IMR-90 (cell line): Measurements from ENCODE around the gene KIAA1614. TPM values are rescaled to one million over a fixed set of nuclear protein-coding genes. Genes with fewer than 3 reads are reported as not detected.

Source experiments
- ATAC-seq: fragments of 200-7000 bp; cut with Tn5 transposase; 2 replicates; pipeline ENCODE4 v1.9.1; 2020; ENCODE audit warnings: low read depth, mild to moderate bottlenecking, moderate library complexity
- BruUV-seq: library from RNA; stranded (reverse); fragments of 400-500 nt; replicated peaks from 2 replicates; lab custom pipeline; 2021; lab: Mats Ljungman, UMichigan
- CTCF ChIA-PET: fragments of 300-600 bp; formaldehyde crosslinking; extraction: SDS; loops from one replicate; lab custom pipeline; 2021; ENCODE audit warnings: antibody characterized with exemption; lab: Yijun Ruan, JAX
- POLR2A ChIA-PET: fragments of 300-600 bp; sonication (Branson Sonifier 250); formaldehyde crosslinking; loops from one replicate; lab custom pipeline; 2022; ENCODE audit warnings: antibody characterized with exemption; ENCODE audit not compliant: unreplicated experiment; lab: Charles Lee
- DNase-seq: peaks from one replicate; pipeline ENCODE4 v3.0.0; 2013
- H2AFZ ChIP-seq: replicated peaks from 2 replicates; pipeline ENCODE3; 2013; ENCODE audit warnings: low read length, mild to moderate bottlenecking; ENCODE audit not compliant: poor library complexity
- H2AK5ac ChIP-seq: 2 replicates; pipeline ENCODE4 v1.6.1; 2013; ENCODE audit warnings: low read depth, low read length, inconsistent platforms
- H2AK9ac ChIP-seq: replicated peaks from 2 replicates; pipeline ENCODE3; 2013; ENCODE audit warnings: mild to moderate bottlenecking, low read depth, low read length, moderate library complexity; ENCODE audit not compliant: poor library complexity
- H2BK120ac ChIP-seq: 2 replicates; pipeline ENCODE4 v1.6.1; 2013; ENCODE audit warnings: low read depth, low read length, inconsistent platforms
- H2BK15ac ChIP-seq: 3 replicates; pipeline ENCODE4 v1.6.1; 2013; ENCODE audit warnings: low read depth, low read length, inconsistent platforms
- H2BK20ac ChIP-seq: 2 replicates; pipeline ENCODE4 v1.6.1; 2013; ENCODE audit warnings: low read depth, mild to moderate bottlenecking, inconsistent platforms, low read length, moderate library complexity
- H2BK5ac ChIP-seq: 2 replicates; pipeline ENCODE4 v1.6.1; 2013; ENCODE audit warnings: mild to moderate bottlenecking, low read depth, low read length, inconsistent platforms; ENCODE audit not compliant: poor library complexity, severe bottlenecking
- H3K14ac ChIP-seq: replicated peaks from 2 replicates; pipeline ENCODE4 v1.6.1; 2013; ENCODE audit warnings: low read depth, low read length, inconsistent platforms
- H3K18ac ChIP-seq: 2 replicates; pipeline ENCODE4 v1.6.1; 2013; ENCODE audit warnings: low read depth, low read length, control low read depth
- H3K23ac ChIP-seq: 2 replicates; pipeline ENCODE4 v1.6.1; 2013; ENCODE audit warnings: low read depth, low read length, inconsistent platforms
- H3K27ac ChIP-seq: 2 replicates; pipeline ENCODE4 v1.5.1; 2013; ENCODE audit warnings: mild to moderate bottlenecking, control low read depth, low read length; ENCODE audit not compliant: insufficient read depth
- H3K27me3 ChIP-seq: 2 replicates; pipeline ENCODE4 v1.6.1; 2013; ENCODE audit warnings: low read length; ENCODE audit not compliant: control insufficient read depth, insufficient read depth
- H3K36me3 ChIP-seq: 2 replicates; pipeline ENCODE4 v1.6.1; 2013; ENCODE audit warnings: low read length, mixed read lengths; ENCODE audit not compliant: control insufficient read depth, insufficient read depth
- H3K4ac ChIP-seq: 2 replicates; pipeline ENCODE4 v1.6.1; 2013; ENCODE audit warnings: low read depth, low read length, inconsistent platforms
- H3K4me1 ChIP-seq: 2 replicates; pipeline ENCODE4 v1.6.1; 2013; ENCODE audit warnings: low read length, mixed read lengths; ENCODE audit not compliant: control insufficient read depth, insufficient read depth
- H3K4me2 ChIP-seq: 2 replicates; pipeline ENCODE4 v1.6.1; 2013; ENCODE audit warnings: low read depth, mild to moderate bottlenecking, control low read depth, low read length, moderate library complexity
- H3K4me3 ChIP-seq: 2 replicates; pipeline ENCODE4 v1.5.1; 2013; ENCODE audit warnings: low read depth, mild to moderate bottlenecking, control low read depth, low read length, moderate library complexity; ENCODE audit not compliant: insufficient read depth
- H3K56ac ChIP-seq: 2 replicates; pipeline ENCODE4 v1.6.1; 2013; ENCODE audit warnings: low read length, inconsistent platforms; ENCODE audit not compliant: insufficient read depth; ENCODE audit errors: extremely low read depth
- H3K79me1 ChIP-seq, 2 experiments: 2 replicates each; pipeline ENCODE4 v1.6.1; 2013; ENCODE audit warnings: low read length in 2 of 2, inconsistent platforms in 1 of 2, low read depth in 1 of 2
- H3K9ac ChIP-seq: 2 replicates; pipeline ENCODE4 v1.6.1; 2013; ENCODE audit warnings: low read depth, low read length, control low read depth
- H3K9me1 ChIP-seq: 2 replicates; pipeline ENCODE4 v1.6.1; 2013; ENCODE audit warnings: low read length, inconsistent platforms; ENCODE audit not compliant: insufficient read depth
- H3K9me3 ChIP-seq: 2 replicates; pipeline ENCODE4 v1.6.1; 2013; ENCODE audit warnings: low read length; ENCODE audit not compliant: control insufficient read depth, insufficient read depth
- H4K20me1 ChIP-seq: 2 replicates; pipeline ENCODE4 v1.6.1; 2013; ENCODE audit warnings: low read length, inconsistent platforms; ENCODE audit not compliant: insufficient read depth
- H4K5ac ChIP-seq: 2 replicates; pipeline ENCODE4 v1.6.1; 2013; ENCODE audit warnings: mild to moderate bottlenecking, low read depth, low read length, control low read depth
- H4K8ac ChIP-seq, 2 experiments: 2 replicates each; pipeline ENCODE4 v1.6.1; 2013; ENCODE audit warnings: low read depth in 2 of 2, low read length in 2 of 2, control low read depth in 1 of 2, inconsistent platforms in 1 of 2
- H4K91ac ChIP-seq: 2 replicates; pipeline ENCODE4 v1.6.1; 2013; ENCODE audit warnings: low read depth, low read length, inconsistent platforms; ENCODE audit not compliant: insufficient read depth
- RFX5 ChIP-seq: IDR thresholded peaks from 2 replicates; pipeline ENCODE4 v1.8.0; 2012; ENCODE audit warnings: low read depth, mild to moderate bottlenecking, low read length, moderate library complexity
- WGBS, 2 experiments: methylation state at CpG; one replicate each; pipeline versions ENCODE4 v1.1.5 to v1.1.7; 2013; ENCODE audit warnings: missing lambda C conversion rate in 2 of 2; ENCODE audit not compliant: insufficient read length in 1 of 2; ENCODE audit errors: extremely low coverage in 2 of 2; 5-methylcytosine and 5-hydroxymethylcytosine counted together
- dilution Hi-C: fragments of 300-500 bp; cut with HindIII; formaldehyde crosslinking; loops from one replicate; pipeline ENCODE4 v1.14.3; 2018; ENCODE audit warnings: low sequenced_read_pairs; ENCODE audit not compliant: unreplicated experiment
- in situ Hi-C: fragments of 300-500 bp; cut with MboI; formaldehyde crosslinking; loops from 3 replicates; pipeline ENCODE4 v1.14.3; 2019; ENCODE audit warnings: low sequenced_read_pairs, inconsistent platforms, mixed read lengths
- intact Hi-C: fragments of 100-400 bp; cut with micrococcal nuclease; formaldehyde crosslinking; loops from 2 replicates; pipeline ENCODE4 v1.10.0; 2022
- polyA plus RNA-seq, 3 experiments: library from polyadenylated mRNA; depleted of rRNA; stranded (reverse); fragments of >200 nt; gene quantifications; 2 replicates each; pipeline ENCODE4 v1.2.3, GENCODE V29; 2012; ENCODE audit warnings: low replicate concordance in 1 of 3
- total RNA-seq: library from RNA; depleted of rRNA; stranded (reverse); fragments of >200 nt; gene quantifications from 2 replicates; pipeline ENCODE4 v1.2.3, GENCODE V29; 2012

KIAA1614 gene
- total and polyA plus RNA-seq, 2 of the 4 experiments (the other 2 are of a cell fraction): 1.8 to 3.5 TPM

DNA sequence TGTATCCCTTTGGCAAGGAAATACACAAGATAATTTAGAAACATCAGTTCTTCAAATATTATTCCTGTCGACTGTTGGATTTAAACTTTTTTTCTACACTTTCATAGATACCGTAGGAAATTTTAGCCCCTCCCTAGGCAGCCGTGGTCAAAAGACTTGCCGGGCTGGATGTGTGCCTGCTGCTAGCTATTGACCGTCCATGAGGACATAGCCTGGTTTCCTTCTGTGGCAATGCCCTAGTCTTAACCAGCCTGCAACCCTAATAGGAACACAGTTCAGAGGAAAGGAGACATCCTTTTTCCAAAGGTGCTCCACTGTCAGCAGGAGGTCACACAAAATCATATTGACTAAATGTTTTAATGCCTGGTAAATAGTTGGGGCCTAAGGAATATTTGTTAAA lies 20.4 kb upstream of the KIAA1614 start:
- TF ChIP-seq RFX5: no peak
- ChIA-PET CTCF (no interaction called here), POLR2A (interaction anchor here (0.6 kb wide), 1 partner anchor 197 kb away, joined by 4 read pairs; no protein-coding TSS in a partner anchor)
- no CpG with 5 or more reads among the region's 5 CpGs for WGBS, 2 experiments
- BruUV-seq: no TSS peak
- no peak overlapping the region for H3K4me2 ChIP-seq
- ATAC-seq (no peak), DNase-seq (no peak)
- H2BK20ac ChIP-seq: no peak overlapping the region
- no peak overlapping the region for H4K5ac ChIP-seq
- no peaks in the 10 kb centered on the region for H3K79me1 ChIP-seq
- H3K9me3 ChIP-seq: no peaks in the 10 kb centered on the region
- no peak overlapping the region for H2AK9ac ChIP-seq
- H3K27ac ChIP-seq: no peak overlapping the region
- no peak overlapping the region for H2BK15ac ChIP-seq
- H3K27me3 ChIP-seq: no peaks in the 10 kb centered on the region
- no peak overlapping the region for H3K9ac ChIP-seq
- intact Hi-C loops: no loop called here
- H2BK5ac ChIP-seq: no peak overlapping the region
- dilution Hi-C loops: no loop called here
- no peak overlapping the region for H3K4ac ChIP-seq
- no peaks in the 10 kb centered on the region for H3K4me1 ChIP-seq
- no peak overlapping the region for H3K18ac ChIP-seq
- no peaks in the 10 kb centered on the region for H3K9me1 ChIP-seq
- H3K56ac ChIP-seq: no peak overlapping the region
- in situ Hi-C loops: no loop called here
- no peak overlapping the region for H4K8ac ChIP-seq
- no peak overlapping the region for H3K23ac ChIP-seq
- no peaks in the 10 kb centered on the region for H4K20me1 ChIP-seq
- no peak overlapping the region for H2AFZ ChIP-seq
- no peak overlapping the region for H3K4me3 ChIP-seq
- no peak overlapping the region for H3K14ac ChIP-seq
- H2BK120ac ChIP-seq: no peak overlapping the region
- H4K91ac ChIP-seq: no peak overlapping the region
- H3K36me3 ChIP-seq: 0 out of 2 replicates have a peak, but pooled peaks cover 1% of the 10 kb centered on the region
- no peak overlapping the region for H2AK5ac ChIP-seq
